ENCODE results near the gene MCTP1. TPM values are rescaled to one million over a fixed set of nuclear protein-coding genes. Genes with fewer than 3 reads are reported as not detected.
A peak's percentile ranks its signal among the peaks of the same experiment; 100 is the strongest.

Gene MCTP1
- total RNA-seq, 1 experiment from 2014 or later: 2.5 TPM

GRCh38 chr5:95274011-95274410 is 10.9 kb downstream of the MCTP1 start:
- H3K27ac Mint-ChIP-seq: peak overlapping the region in 1 of 3 experiments; percentile 24; a peak in 2 of 7 replicates
- no peak overlapping the region for H3K14ac ChIP-seq (ENCODE audit: insufficient read depth, low read length)
- H4K8ac ChIP-seq (replicated peaks; ENCODE audit: insufficient read length, low read depth, low read length): no peak overlapping the region
- no peaks in the 10 kb centered on the region for H3K9me3 Mint-ChIP-seq
- no peaks in the 10 kb centered on the region for H3K36me3 Mint-ChIP-seq (ENCODE audit: insufficient read depth in 1 of 3, low read depth in 3 of 3)
- no peaks in the 10 kb centered on the region for H4K20me1 ChIP-seq (ENCODE audit: control insufficient read depth, insufficient read depth, insufficient read length)
- no peaks in the 10 kb centered on the region for H3K79me1 ChIP-seq (ENCODE audit: insufficient read depth, low read depth, low read length, poor library complexity, severe bottlenecking)
- no peak overlapping the region for H2BK20ac ChIP-seq (ENCODE audit: low read depth, low read length, poor library complexity, severe bottlenecking)
- H3K56ac ChIP-seq (ENCODE audit: insufficient read length, low read depth, low read length): no peak overlapping the region
- no peak overlapping the region for H3T11ph ChIP-seq (ENCODE audit: low read length)
- H3K4me3 Mint-ChIP-seq: no peak overlapping the region
- TF ChIP-seq, protein P1, sequence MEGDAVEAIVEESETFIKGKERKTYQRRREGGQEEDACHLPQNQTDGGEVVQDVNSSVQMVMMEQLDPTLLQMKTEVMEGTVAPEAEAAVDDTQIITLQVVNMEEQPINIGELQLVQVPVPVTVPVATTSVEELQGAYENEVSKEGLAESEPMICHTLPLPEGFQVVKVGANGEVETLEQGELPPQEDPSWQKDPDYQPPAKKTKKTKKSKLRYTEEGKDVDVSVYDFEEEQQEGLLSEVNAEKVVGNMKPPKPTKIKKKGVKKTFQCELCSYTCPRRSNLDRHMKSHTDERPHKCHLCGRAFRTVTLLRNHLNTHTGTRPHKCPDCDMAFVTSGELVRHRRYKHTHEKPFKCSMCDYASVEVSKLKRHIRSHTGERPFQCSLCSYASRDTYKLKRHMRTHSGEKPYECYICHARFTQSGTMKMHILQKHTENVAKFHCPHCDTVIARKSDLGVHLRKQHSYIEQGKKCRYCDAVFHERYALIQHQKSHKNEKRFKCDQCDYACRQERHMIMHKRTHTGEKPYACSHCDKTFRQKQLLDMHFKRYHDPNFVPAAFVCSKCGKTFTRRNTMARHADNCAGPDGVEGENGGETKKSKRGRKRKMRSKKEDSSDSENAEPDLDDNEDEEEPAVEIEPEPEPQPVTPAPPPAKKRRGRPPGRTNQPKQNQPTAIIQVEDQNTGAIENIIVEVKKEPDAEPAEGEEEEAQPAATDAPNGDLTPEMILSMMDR (conservative IDR thresholded peaks at IDR 0.05): no peak
- H3K9me3 ChIP-seq (ENCODE audit: control insufficient read depth, low read depth, low read length): no peaks in the 10 kb centered on the region
- H3K23me2 ChIP-seq (ENCODE audit: insufficient read length, low read depth, low read length, poor library complexity, severe bottlenecking): no peaks in the 10 kb centered on the region
- no peak overlapping the region for H3K4ac ChIP-seq (ENCODE audit: low read depth, low read length)
- no peaks in the 10 kb centered on the region for H3K27me3 ChIP-seq (ENCODE audit: insufficient read depth, low read length)
- no peak overlapping the region for H4K5ac ChIP-seq (ENCODE audit: insufficient read length, low read depth, low read length)
- H2BK120ac ChIP-seq (ENCODE audit: low read depth, low read length, poor library complexity, severe bottlenecking): no peak overlapping the region
- no peak overlapping the region for H2AFZ ChIP-seq (ENCODE audit: low read length)
- H2AK5ac ChIP-seq (ENCODE audit: insufficient read length, low read length): no peak overlapping the region
- H3K4me1 Mint-ChIP-seq: peaks cover 9 to 11% of the 10 kb centered on the region in 2 experiments
- no peak overlapping the region for H3K27ac ChIP-seq (ENCODE audit: insufficient read length, low read depth, low read length)
- no peak overlapping the region for H3K23ac ChIP-seq (ENCODE audit: insufficient read length, low read depth, low read length)
- H2BK5ac ChIP-seq (ENCODE audit: insufficient read length, low read length): no peak overlapping the region
- no CpG with 5 or more reads among the region's 5 CpGs for WGBS (ENCODE audit: extremely low coverage, insufficient read length, low lambda C conversion rate)
- H2BK15ac ChIP-seq (ENCODE audit: low read depth, low read length): no peak overlapping the region
- no peak overlapping the region for H3K4me2 ChIP-seq (ENCODE audit: insufficient read depth, insufficient read length, low read length)
- no peaks in the 10 kb centered on the region for H3K27me3 Mint-ChIP-seq (ENCODE audit: low read depth)
- H2BK12ac ChIP-seq (ENCODE audit: insufficient read length, low read depth, low read length): no peak overlapping the region
- no peaks in the 10 kb centered on the region; the same call in 1 of the 2 replicates for H3K79me2 ChIP-seq (ENCODE audit: insufficient read depth, low read length)
- H4K91ac ChIP-seq (ENCODE audit: insufficient read length, low read depth, low read length): no peak overlapping the region
- no peak overlapping the region for H3K18ac ChIP-seq (ENCODE audit: insufficient read length, low read depth, low read length)
- DNase-seq: no peak
- no peak overlapping the region for H3K9ac ChIP-seq (ENCODE audit: extremely low read depth, insufficient read length, low read length)
- H3K4me1 ChIP-seq (ENCODE audit: insufficient read depth, low read length): no peaks in the 10 kb centered on the region

Data from H9 (cell line).